ENCODE data around the gene EML6. TPM values are rescaled to one million over a fixed set of nuclear protein-coding genes. Genes with fewer than 3 reads are reported as not detected.
A peak's percentile ranks its signal among the peaks of the same experiment; 100 is the strongest.

Gene EML6
- total RNA-seq, 3 donors from 2014 or later (not counting 1 experiment from before 2014, with no cell fraction given), result 1.7 to 3.2 (median 2.4) TPM

DNA sequence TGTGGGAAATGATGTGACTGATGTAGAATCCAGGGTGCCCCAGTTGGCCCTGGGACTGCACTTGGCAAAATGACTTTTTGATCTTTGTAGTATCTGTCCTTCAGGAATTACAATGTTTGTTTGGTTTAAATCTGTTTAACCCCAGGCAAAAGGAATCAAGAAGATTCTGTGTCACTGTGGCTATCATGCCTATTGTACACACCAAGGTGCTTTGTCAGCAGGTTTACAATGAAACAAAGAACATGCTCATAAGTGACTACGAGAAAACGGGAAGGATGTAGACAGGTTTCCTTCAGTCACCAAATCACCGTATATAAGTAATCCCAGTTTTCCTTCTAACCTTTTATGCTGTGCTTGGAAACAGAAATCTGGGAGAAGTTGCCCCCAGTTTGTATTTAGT lies 217.3 kb downstream of the EML6 start:
- 63% methylated on average over 3 of the region's 3 CpGs for WGBS (ENCODE audit: insufficient coverage)
- Mint-ChIP-seq H3K9me3 (no peaks in the 10 kb centered on the region), H3K36me3 (no peaks in the 10 kb centered on the region), H3K4me1 (peaks cover 11 to 17% of the 10 kb centered on the region in 2 donors), H3K4me3 (no peak overlapping the region), H3K27me3 (ENCODE audit: low read depth in 2 of 2) (no peaks in the 10 kb centered on the region), H3K27ac (peak overlapping the region in 1 of 2 donors; percentile 17)
- ATAC-seq (no peak), DNase-seq (no peak)
- peaks cover 9% of the 10 kb centered on the region for H3K9me3 ChIP-seq (ENCODE audit: control insufficient read depth, insufficient read depth, low read length)
- TF ChIP-seq, protein P1, sequence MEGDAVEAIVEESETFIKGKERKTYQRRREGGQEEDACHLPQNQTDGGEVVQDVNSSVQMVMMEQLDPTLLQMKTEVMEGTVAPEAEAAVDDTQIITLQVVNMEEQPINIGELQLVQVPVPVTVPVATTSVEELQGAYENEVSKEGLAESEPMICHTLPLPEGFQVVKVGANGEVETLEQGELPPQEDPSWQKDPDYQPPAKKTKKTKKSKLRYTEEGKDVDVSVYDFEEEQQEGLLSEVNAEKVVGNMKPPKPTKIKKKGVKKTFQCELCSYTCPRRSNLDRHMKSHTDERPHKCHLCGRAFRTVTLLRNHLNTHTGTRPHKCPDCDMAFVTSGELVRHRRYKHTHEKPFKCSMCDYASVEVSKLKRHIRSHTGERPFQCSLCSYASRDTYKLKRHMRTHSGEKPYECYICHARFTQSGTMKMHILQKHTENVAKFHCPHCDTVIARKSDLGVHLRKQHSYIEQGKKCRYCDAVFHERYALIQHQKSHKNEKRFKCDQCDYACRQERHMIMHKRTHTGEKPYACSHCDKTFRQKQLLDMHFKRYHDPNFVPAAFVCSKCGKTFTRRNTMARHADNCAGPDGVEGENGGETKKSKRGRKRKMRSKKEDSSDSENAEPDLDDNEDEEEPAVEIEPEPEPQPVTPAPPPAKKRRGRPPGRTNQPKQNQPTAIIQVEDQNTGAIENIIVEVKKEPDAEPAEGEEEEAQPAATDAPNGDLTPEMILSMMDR (IDR thresholded peaks at IDR 0.05), result no peak
- no peak overlapping the region for H3K27ac ChIP-seq (ENCODE audit: low read length)
- H3K4me1 ChIP-seq (ENCODE audit: control insufficient read depth, insufficient read depth, low read length), result peaks cover 22% of the 10 kb centered on the region
- H3K27me3 ChIP-seq (ENCODE audit: control insufficient read depth, insufficient read depth, low read length), result no peaks in the 10 kb centered on the region
- no peaks in the 10 kb centered on the region for H3K36me3 ChIP-seq (ENCODE audit: control insufficient read depth, insufficient read depth, low read length)
- no peak overlapping the region for H3K4me3 ChIP-seq (ENCODE audit: low read length)
- intact Hi-C loops (cut with micrococcal nuclease), result no loop called here

DNA sequence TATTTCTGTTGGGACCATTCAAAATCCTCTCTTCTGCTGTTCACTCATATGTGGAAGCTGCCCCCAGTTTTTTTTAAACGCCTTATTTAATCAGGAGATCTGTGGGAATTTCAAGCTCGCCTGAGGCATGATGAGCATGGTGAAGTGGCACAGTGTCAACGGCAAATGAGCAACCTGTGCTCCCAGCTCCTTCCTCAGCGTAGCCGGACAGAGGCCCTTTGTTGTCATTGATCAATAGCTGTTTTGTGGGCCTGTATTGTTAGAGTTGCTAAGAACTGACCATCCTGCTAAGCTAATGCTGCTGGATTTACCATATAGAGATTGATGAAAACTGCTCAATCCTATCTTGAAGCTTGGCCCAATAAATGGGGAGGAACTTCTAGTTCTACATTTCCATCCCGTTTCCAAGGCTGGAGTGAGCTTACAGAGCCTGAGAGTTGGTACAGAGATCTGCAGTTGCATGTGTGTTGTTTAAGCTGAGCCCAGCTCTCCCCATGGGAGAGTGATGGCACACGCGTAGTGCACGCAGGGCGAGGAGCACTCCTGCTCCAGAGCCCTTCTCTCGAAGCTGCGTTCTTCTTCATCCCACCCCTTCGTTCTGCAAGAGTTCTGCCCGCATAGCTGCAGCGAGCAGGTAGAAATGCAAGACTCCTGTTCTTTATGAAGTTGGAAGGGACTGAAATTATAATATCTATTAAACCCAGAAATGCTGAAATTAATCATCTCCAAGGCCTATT lies 218.0 kb downstream of the EML6 start:
- peaks cover 28% of the 10 kb centered on the region for H3K4me1 ChIP-seq (ENCODE audit: control insufficient read depth, insufficient read depth, low read length)
- Mint-ChIP-seq H3K27ac (no peak overlapping the region), H3K4me1 (peaks cover 18 to 24% of the 10 kb centered on the region in 2 donors), H3K4me3 (no peak overlapping the region), H3K36me3 (no peaks in the 10 kb centered on the region), H3K9me3 (no peaks in the 10 kb centered on the region), H3K27me3 (ENCODE audit: low read depth in 2 of 2) (no peaks in the 10 kb centered on the region)
- DNase-seq, result no peak
- H3K9me3 ChIP-seq (ENCODE audit: control insufficient read depth, insufficient read depth, low read length), result peaks cover 9% of the 10 kb centered on the region
- 99% methylated on average over 12 of the region's 15 CpGs for WGBS (ENCODE audit: insufficient coverage)
- H3K4me3 ChIP-seq (ENCODE audit: low read length), result no peak overlapping the region
- TF ChIP-seq, protein P1 (IDR thresholded peaks at IDR 0.05), result no peak
- no peaks in the 10 kb centered on the region for H3K27me3 ChIP-seq (ENCODE audit: control insufficient read depth, insufficient read depth, low read length)
- intact Hi-C loops (cut with micrococcal nuclease), result no loop called here
- no peak for ATAC-seq
- H3K27ac ChIP-seq (ENCODE audit: low read length), result no peak overlapping the region
- H3K36me3 ChIP-seq (ENCODE audit: control insufficient read depth, insufficient read depth, low read length), result no peaks in the 10 kb centered on the region

DNA sequence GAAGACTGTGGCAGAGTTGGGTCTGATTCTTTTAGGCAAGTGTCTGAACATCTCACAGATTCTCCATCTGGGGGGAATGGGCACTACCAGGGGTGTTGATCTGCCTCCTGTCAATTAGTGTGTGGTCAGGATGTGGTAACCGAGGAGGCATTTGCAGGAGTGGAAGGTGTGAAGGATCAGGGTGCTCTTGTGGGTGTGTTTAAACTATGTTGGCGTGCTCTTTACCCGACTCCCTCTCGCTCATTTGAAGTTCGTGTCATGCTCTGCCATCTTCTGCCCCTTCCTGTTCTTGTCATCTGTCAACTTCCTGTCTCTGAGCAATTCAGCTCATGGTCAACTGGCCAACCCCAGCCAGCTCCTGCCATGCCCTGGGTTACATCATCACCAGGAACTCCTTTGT lies 218.9 kb downstream of the EML6 start:
- intact Hi-C loops (cut with micrococcal nuclease), result no loop called here
- no peaks in the 10 kb centered on the region for H3K36me3 ChIP-seq (ENCODE audit: control insufficient read depth, insufficient read depth, low read length)
- Mint-ChIP-seq H3K27ac (no peak overlapping the region), H3K4me1 (peaks cover 20 to 30% of the 10 kb centered on the region in 2 donors), H3K9me3 (no peaks in the 10 kb centered on the region), H3K4me3 (no peak overlapping the region), H3K36me3 (no peaks in the 10 kb centered on the region), H3K27me3 (ENCODE audit: low read depth in 2 of 2) (no peaks in the 10 kb centered on the region)
- 28% methylated on average over 5 of the region's 5 CpGs for WGBS (ENCODE audit: insufficient coverage)
- peaks cover 28% of the 10 kb centered on the region for H3K4me1 ChIP-seq (ENCODE audit: control insufficient read depth, insufficient read depth, low read length)
- H3K27me3 ChIP-seq (ENCODE audit: control insufficient read depth, insufficient read depth, low read length), result no peaks in the 10 kb centered on the region
- H3K27ac ChIP-seq (ENCODE audit: low read length), result peak overlapping the region; percentile 83
- ATAC-seq, result peak; percentile 85 to 92 (median 87)
- peaks cover 9% of the 10 kb centered on the region for H3K9me3 ChIP-seq (ENCODE audit: control insufficient read depth, insufficient read depth, low read length)
- no peak overlapping the region for H3K4me3 ChIP-seq (ENCODE audit: low read length)
- peak; percentile 46 to 75 for DNase-seq
- TF ChIP-seq, protein P1 (IDR thresholded peaks at IDR 0.05), result no peak
